Mucosa of descending colon (tissue), 3 donors: ENCODE data around the gene ANGPTL1. TPM values are rescaled to one million over a fixed set of nuclear protein-coding genes. Genes with fewer than 3 reads are reported as not detected.
"Not testable (repeated sequence)": the region's sequence is repeated elsewhere in the genome, so short reads cannot be mapped to it uniquely, and the experiment has no call there.

Source experiments
- ATAC-seq: fragments of 200-7000 bp; cut with Tn5 transposase; one replicate; pipeline ENCODE4 v1.9.1; 2020; ENCODE audit warnings: mild to moderate bottlenecking, moderate library complexity
- DNase-seq, 3 donors: peaks; one replicate each; pipeline ENCODE4 v3.0.0-alpha.2; 2020
- H3K36me3 ChIP-seq: fragments of 200-600 bp; one replicate; pipeline ENCODE4 v1.8.0; 2021; ENCODE audit warnings: low read depth, mild to moderate bottlenecking
- H3K4me1 ChIP-seq: fragments of 200-600 bp; one replicate; pipeline ENCODE4 v1.8.0; 2021; ENCODE audit warnings: low read depth, mild to moderate bottlenecking
- H3K4me3 ChIP-seq: fragments of 200-600 bp; one replicate; pipeline ENCODE4 v1.8.0; 2021; ENCODE audit warnings: mild to moderate bottlenecking
- H3K9me3 ChIP-seq: fragments of 200-600 bp; one replicate; pipeline ENCODE4 v1.8.0; 2021; ENCODE audit warnings: mild to moderate bottlenecking
- CTCF ChIP-seq: fragments of 200-600 bp; IDR thresholded peaks from one replicate; pipeline ENCODE4 v1.8.0; 2022; ENCODE audit warnings: antibody characterized with exemption, mild to moderate bottlenecking
- intact Hi-C, 2 donors: fragments of 100-400 bp; cut with DNase I in 1 of 2; cut with micrococcal nuclease in 1 of 2; formaldehyde crosslinking; loops; one replicate each; pipeline versions ENCODE4 v1.11.0 to v1.11.1; 2022; cut with DNase I, micrococcal nuclease
- total RNA-seq, 3 donors: library from RNA; stranded (reverse); fragmentation: NEBNext Ultra II Directional in 2 of 3; extraction: Animal tissue kit (Norgen Biotek cat#: 25700) in 2 of 3; gene quantifications; one replicate each; pipeline versions ENCODE4 v1.2.1 to v1.2.4, GENCODE V29; 2021 to 2023
- donor health status: DM: no; HTN: no; CAD: no; lungs with moderate emphysema.
- donor health status: DM: no; HTN: no; CAD: no.
- donor health status: DM: no; HTN: yes; CAD: no.

ANGPTL1 gene
- total RNA-seq, 3 donors from 2014 or later: 2.8 to 98.1 (median 18.4) TPM

- Histone ChIP-seq H3K36me3 (no peaks in the 10 kb centered on the region), H3K4me1 (peaks cover 15% of the 10 kb centered on the region), H3K9me3 (no peaks in the 10 kb centered on the region), H3K4me3 (no peak overlapping the region)
- peak; percentile 87 for ATAC-seq
- TF ChIP-seq CTCF: no peak
- intact Hi-C loops: loop anchor here in 1 of 2 donors (10.0 kb wide), 1 partner anchor 67 kb away; no protein-coding TSS in a partner anchor
- DNase-seq: peak in 1 of 3 donors; percentile 18
Observed at GRCh38 chr1:178867670-178868069, 3.2 kb downstream of the ANGPTL1 start.

GRCh38 chr1:178864326-178864725, 6.6 kb downstream of the ANGPTL1 start:
- intact Hi-C loops: loop anchor here in 1 of 2 donors (10.0 kb wide), 1 partner anchor 70 kb away; no protein-coding TSS in a partner anchor
- Histone ChIP-seq H3K36me3 (no peaks in the 10 kb centered on the region), H3K4me3 (no peak overlapping the region), H3K4me1 (peaks cover 6% of the 10 kb centered on the region), H3K9me3 (no peaks in the 10 kb centered on the region)
- no peak for TF ChIP-seq CTCF
- DNase-seq: no peak
- peak; percentile 69 for ATAC-seq

- Histone ChIP-seq H3K9me3 (no peaks in the 10 kb centered on the region), H3K36me3 (no peaks in the 10 kb centered on the region), H3K4me3 (no peak overlapping the region), H3K4me1 (peaks cover 6% of the 10 kb centered on the region)
- ATAC-seq: no peak
- intact Hi-C loops: loop anchor here in 1 of 2 donors (10.0 kb wide), 1 partner anchor 72 kb away; no protein-coding TSS in a partner anchor
- TF ChIP-seq CTCF: no peak
- DNase-seq: no peak
Observed at GRCh38 chr1:178862864-178863263, 8.0 kb downstream of the ANGPTL1 start.

- Histone ChIP-seq H3K36me3 (no peaks in the 10 kb centered on the region), H3K9me3 (no peaks in the 10 kb centered on the region), H3K4me3 (no peak overlapping the region), H3K4me1 (peaks cover 6% of the 10 kb centered on the region)
- intact Hi-C loops: loop anchor here in 1 of 2 donors (10.0 kb wide), 1 partner anchor 72 kb away; no protein-coding TSS in a partner anchor
- no peak for DNase-seq
- ATAC-seq: no peak
- TF ChIP-seq CTCF: no peak
Observed at GRCh38 chr1:178862416-178862815, 8.5 kb downstream of the ANGPTL1 start.

GRCh38 chr1:178857126-178857525, 13.8 kb downstream of the ANGPTL1 start:
- intact Hi-C loops: no loop called here
- DNase-seq (no peak), ATAC-seq (no peak)
- Histone ChIP-seq H3K36me3 (no peaks in the 10 kb centered on the region), H3K4me1 (no peaks in the 10 kb centered on the region), H3K9me3 (no peaks in the 10 kb centered on the region), H3K4me3 (no peak overlapping the region)
- TF ChIP-seq CTCF: no peak

GRCh38 chr1:178849918-178850317, 21.0 kb downstream of the ANGPTL1 start:
- no peak for TF ChIP-seq CTCF
- no peak for ATAC-seq
- Histone ChIP-seq H3K4me3 (no peak overlapping the region), H3K9me3 (no peaks in the 10 kb centered on the region), H3K36me3 (no peaks in the 10 kb centered on the region), H3K4me1 (peaks cover 7% of the 10 kb centered on the region)
- intact Hi-C loops: no loop called here
- no peak for DNase-seq

- not testable (repeated sequence) for H3K4me1 ChIP-seq
Observed at GRCh38 chr1:178847919-178848318, 23.0 kb downstream of the ANGPTL1 start.

More at GRCh38 chr1:178847919-178848318, 23.0 kb downstream of the ANGPTL1 start:
- intact Hi-C loops, H3K36me3 ChIP-seq, ATAC-seq, DNase-seq, H3K9me3 ChIP-seq, H3K4me3 ChIP-seq: not testable (repeated sequence)
